HFF-Myc (cell line): ENCODE measurements around the gene KDM2A.
"Not testable (repeated sequence)": the region's sequence is repeated elsewhere in the genome, so short reads cannot be mapped to it uniquely, and the experiment has no call there.

Experiments
- DNase-seq: peaks from one replicate; pipeline ENCODE4 v3.0.0-alpha.2; 2011; ENCODE audit warnings: low read depth; ENCODE audit errors: extremely low read depth
- H3K4me3 ChIP-seq: replicated peaks from 2 replicates; pipeline ENCODE4 v1.5.1; 2011; ENCODE audit warnings: low read depth, mild to moderate bottlenecking, control low read depth, low read length
- TF ChIP-seq, protein P1 (sequence below): IDR thresholded peaks from 2 replicates; pipeline ENCODE4 v1.5.1; 2012; ENCODE audit warnings: mild to moderate bottlenecking, low read depth, low read length, control low read depth; ENCODE audit errors: missing control alignments

The KDM2A gene

GRCh38 chr11:67194096-67194495 is 75.0 kb downstream of the KDM2A start:
- no peak overlapping the region for H3K4me3 ChIP-seq
- DNase-seq, result no peak
- TF ChIP-seq, protein P1, sequence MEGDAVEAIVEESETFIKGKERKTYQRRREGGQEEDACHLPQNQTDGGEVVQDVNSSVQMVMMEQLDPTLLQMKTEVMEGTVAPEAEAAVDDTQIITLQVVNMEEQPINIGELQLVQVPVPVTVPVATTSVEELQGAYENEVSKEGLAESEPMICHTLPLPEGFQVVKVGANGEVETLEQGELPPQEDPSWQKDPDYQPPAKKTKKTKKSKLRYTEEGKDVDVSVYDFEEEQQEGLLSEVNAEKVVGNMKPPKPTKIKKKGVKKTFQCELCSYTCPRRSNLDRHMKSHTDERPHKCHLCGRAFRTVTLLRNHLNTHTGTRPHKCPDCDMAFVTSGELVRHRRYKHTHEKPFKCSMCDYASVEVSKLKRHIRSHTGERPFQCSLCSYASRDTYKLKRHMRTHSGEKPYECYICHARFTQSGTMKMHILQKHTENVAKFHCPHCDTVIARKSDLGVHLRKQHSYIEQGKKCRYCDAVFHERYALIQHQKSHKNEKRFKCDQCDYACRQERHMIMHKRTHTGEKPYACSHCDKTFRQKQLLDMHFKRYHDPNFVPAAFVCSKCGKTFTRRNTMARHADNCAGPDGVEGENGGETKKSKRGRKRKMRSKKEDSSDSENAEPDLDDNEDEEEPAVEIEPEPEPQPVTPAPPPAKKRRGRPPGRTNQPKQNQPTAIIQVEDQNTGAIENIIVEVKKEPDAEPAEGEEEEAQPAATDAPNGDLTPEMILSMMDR, result no peak

GRCh38 chr11:67195971-67196456 is 77.0 kb downstream of the KDM2A start:
- TF ChIP-seq, protein P1, result no peak
- DNase-seq, result peak; percentile 61

DNA sequence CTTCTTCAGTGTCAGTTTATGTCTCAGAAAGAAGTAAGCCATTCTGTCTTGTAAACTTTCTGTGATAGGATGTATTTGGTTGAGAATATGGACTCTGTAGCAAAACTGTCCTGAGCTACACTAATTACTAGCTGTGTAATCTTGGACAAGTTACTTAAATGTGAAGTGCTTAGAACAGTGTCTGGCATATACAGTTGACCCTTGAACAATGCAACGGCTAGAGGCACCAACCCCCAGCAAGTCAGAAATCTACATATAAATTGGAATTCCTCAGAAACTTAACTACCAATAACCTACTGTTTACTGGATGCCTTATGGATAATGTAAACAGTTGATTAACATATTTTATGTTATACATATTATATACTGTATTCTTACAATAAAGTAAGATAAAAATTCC is 78.5 kb downstream of the KDM2A start:
- TF ChIP-seq, protein P1, result no peak
- no peak for DNase-seq
- H3K4me3 ChIP-seq, result no peak overlapping the region

More at GRCh38 chr11:67195971-67196456, 77.0 kb downstream of the KDM2A start:
- H3K4me3 ChIP-seq, result no peak overlapping the region

DNA sequence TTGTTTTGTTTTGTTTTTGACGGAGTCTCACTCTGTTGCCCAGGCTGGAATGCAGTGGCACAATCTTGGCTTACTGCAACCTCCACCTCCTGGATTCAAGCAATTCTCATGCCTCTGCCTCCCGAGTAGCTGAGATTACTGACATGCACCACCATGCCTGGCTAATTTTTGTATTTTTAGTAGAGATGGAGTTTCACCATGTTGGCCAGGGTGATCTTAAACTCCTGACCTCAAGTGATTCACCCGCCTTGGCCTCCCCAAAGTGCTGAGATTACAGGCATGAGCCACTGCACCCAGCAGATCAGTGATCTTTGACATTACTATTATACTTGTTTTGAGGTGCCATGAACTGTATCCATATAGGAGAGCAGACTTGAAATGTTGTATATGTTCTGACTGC is 79.7 kb downstream of the KDM2A start:
- not testable (repeated sequence) for H3K4me3 ChIP-seq, DNase-seq

- no peak overlapping the region for H3K4me3 ChIP-seq
- no peak for DNase-seq
- TF ChIP-seq, protein P1, result no peak
Observed at GRCh38 chr11:67199751-67200150, 80.7 kb downstream of the KDM2A start.

GRCh38 chr11:67202028-67202427 is 83.0 kb downstream of the KDM2A start:
- TF ChIP-seq, protein P1, result no peak
- H3K4me3 ChIP-seq, result no peak overlapping the region
- no peak for DNase-seq

DNA sequence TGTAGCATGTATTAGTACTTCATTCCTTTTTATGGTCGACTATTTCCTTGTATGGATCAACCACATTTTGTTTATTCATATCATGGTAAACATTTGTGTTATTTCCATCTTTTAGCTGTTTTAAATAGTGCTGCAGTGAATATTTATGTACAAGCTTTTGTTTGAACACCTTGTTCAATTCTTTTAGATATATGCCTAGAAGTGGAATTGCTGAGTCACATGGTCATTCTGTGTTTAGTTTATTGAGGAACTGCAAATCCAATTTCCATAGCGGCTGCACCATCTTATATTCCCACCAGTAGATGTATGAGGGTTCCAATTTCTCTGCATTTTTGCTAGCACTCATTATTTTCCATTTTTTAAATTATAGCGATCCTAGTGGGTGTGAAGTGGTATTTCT is 85.8 kb downstream of the KDM2A start:
- no peak for DNase-seq
- TF ChIP-seq, protein P1, result no peak
- no peak overlapping the region for H3K4me3 ChIP-seq

GRCh38 chr11:67209222-67209621 is 90.2 kb downstream of the KDM2A start:
- not testable (repeated sequence) for H3K4me3 ChIP-seq, DNase-seq
